WTC11 (cell line): ENCODE data around the gene FCHSD2. TPM values are rescaled to one million over a fixed set of nuclear protein-coding genes. Genes with fewer than 3 reads are reported as not detected.
"Not testable (repeated sequence)": the region's sequence is repeated elsewhere in the genome, so short reads cannot be mapped to it uniquely, and the experiment has no call there.

Experiments
- ATAC-seq: fragments of 200-7000 bp; cut with Tn5 transposase; 2 replicates; pipeline ENCODE4 v1.10.0; 2021; ENCODE audit warnings: mild to moderate bottlenecking, moderate library complexity
- CTCF ChIA-PET: fragments of 300-600 bp; sonication (Branson Sonifier 250); formaldehyde crosslinking; loops from one replicate; lab custom pipeline; 2021; ENCODE audit warnings: antibody characterized with exemption; lab: Charles Lee
- POLR2A ChIA-PET: fragments of 350-600 bp; sonication (Branson Sonifier 250); formaldehyde crosslinking; loops from one replicate; lab custom pipeline; 2021; ENCODE audit warnings: antibody characterized with exemption; lab: Charles Lee
- DNase-seq: peaks from one replicate; pipeline ENCODE4 v3.0.0; 2021; ENCODE audit warnings: low spot score
- H3K27ac Mint-ChIP-seq: 2 replicates; pipeline ENCODE4 v1.8.0; 2021; ENCODE audit warnings: mixed read lengths
- H3K27me3 Mint-ChIP-seq: 2 replicates; pipeline ENCODE4 v1.8.0; 2021; ENCODE audit warnings: low read depth, mild to moderate bottlenecking, moderate library complexity, mixed read lengths
- H3K36me3 Mint-ChIP-seq: 2 replicates; pipeline ENCODE4 v1.8.0; 2021; ENCODE audit warnings: mixed read lengths
- H3K4me1 Mint-ChIP-seq: 2 replicates; pipeline ENCODE4 v1.8.0; 2022; ENCODE audit warnings: mixed read lengths
- H3K4me3 Mint-ChIP-seq: 2 replicates; pipeline ENCODE4 v1.8.0; 2021; ENCODE audit warnings: mild to moderate bottlenecking, moderate library complexity, mixed read lengths
- H3K9me3 Mint-ChIP-seq: 2 replicates; pipeline ENCODE4 v1.8.0; 2021; ENCODE audit warnings: mixed read lengths
- ATF2 ChIP-seq: sonication (generic); formaldehyde crosslinking; IDR thresholded peaks from 2 replicates; pipeline ENCODE4 v1.8.1; 2022; ENCODE audit warnings: low read depth, missing genetic modification reagents, borderline replicate concordance
- ATF3 ChIP-seq: sonication (generic); formaldehyde crosslinking; conservative IDR thresholded peaks from 2 replicates; pipeline ENCODE4 v1.8.1; 2022; ENCODE audit warnings: mild to moderate bottlenecking, missing genetic modification reagents
- CDX4 ChIP-seq: fragments of 250-450 bp; sonication (Bioruptor Pico); IDR thresholded peaks from 2 replicates; pipeline ENCODE4 v1.9.0; 2021; ENCODE audit warnings: moderate library complexity, mild to moderate bottlenecking, inconsistent platforms, borderline replicate concordance
- EMX1 ChIP-seq: fragments of 250-450 bp; sonication (Bioruptor Pico); IDR thresholded peaks from 2 replicates; pipeline ENCODE4 v1.8.0; 2021; ENCODE audit warnings: mild to moderate bottlenecking
- ESRRA ChIP-seq: sonication (generic); formaldehyde crosslinking; IDR thresholded peaks from 2 replicates; pipeline ENCODE4 v1.8.1; 2022; ENCODE audit warnings: mild to moderate bottlenecking, missing genetic modification reagents, borderline replicate concordance
- HMGA2 ChIP-seq: fragments of 250-450 bp; sonication (Bioruptor Pico); IDR thresholded peaks from 2 replicates; pipeline ENCODE4 v1.4.0; 2021; ENCODE audit warnings: mild to moderate bottlenecking, moderate library complexity
- IRF2 ChIP-seq: sonication (generic); formaldehyde crosslinking; IDR thresholded peaks from 2 replicates; pipeline ENCODE4 v1.8.0; 2022; ENCODE audit warnings: low read depth, missing genetic modification reagents, borderline replicate concordance
- JUN ChIP-seq: sonication (generic); formaldehyde crosslinking; IDR thresholded peaks from 2 replicates; pipeline ENCODE4 v1.8.0; 2023; ENCODE audit warnings: mild to moderate bottlenecking, missing genetic modification reagents
- MXD4 ChIP-seq: fragments of 250-450 bp; sonication (Bioruptor Pico); IDR thresholded peaks from 2 replicates; pipeline ENCODE4 v1.8.0; 2021; ENCODE audit warnings: mild to moderate bottlenecking, moderate library complexity, borderline replicate concordance
- MYBL2 ChIP-seq: sonication (generic); formaldehyde crosslinking; IDR thresholded peaks from 2 replicates; pipeline ENCODE4 v1.8.1; 2023; ENCODE audit warnings: mild to moderate bottlenecking, moderate library complexity, missing genetic modification reagents
- STAT6 ChIP-seq: sonication (generic); formaldehyde crosslinking; conservative IDR thresholded peaks from 2 replicates; pipeline ENCODE4 v1.8.1; 2023; ENCODE audit warnings: mild to moderate bottlenecking, low read depth, missing genetic modification reagents, moderate library complexity
- TCF7 ChIP-seq: sonication (generic); formaldehyde crosslinking; IDR thresholded peaks from 2 replicates; pipeline ENCODE4 v1.8.0; 2022; ENCODE audit warnings: mild to moderate bottlenecking, low read depth, missing genetic modification reagents, moderate library complexity
- USF1 ChIP-seq: sonication (generic); formaldehyde crosslinking; IDR thresholded peaks from 2 replicates; pipeline ENCODE4 v1.8.0; 2022; ENCODE audit warnings: mild to moderate bottlenecking, missing genetic modification reagents
- ZNF121 ChIP-seq: sonication (generic); formaldehyde crosslinking; IDR thresholded peaks from 2 replicates; pipeline ENCODE4 v1.8.0; 2023; ENCODE audit warnings: missing genetic modification reagents
- ZNF219 ChIP-seq: sonication (generic); formaldehyde crosslinking; IDR thresholded peaks from 2 replicates; pipeline ENCODE4 v1.8.0; 2023; ENCODE audit warnings: missing genetic modification reagents, mild to moderate bottlenecking, borderline replicate concordance
- ZNF512 ChIP-seq: sonication (generic); formaldehyde crosslinking; IDR thresholded peaks from 2 replicates; pipeline ENCODE4 v1.8.1; 2022; ENCODE audit warnings: missing genetic modification reagents, borderline replicate concordance
- total RNA-seq: library from RNA; stranded (reverse); gene quantifications from 3 replicates; pipeline ENCODE4 v1.2.3, GENCODE V29; 2021

Gene FCHSD2
- total RNA-seq, 1 experiment from 2014 or later, result 10.1 TPM

GRCh38 chr11:72859126-72859525 is 283.0 kb downstream of the FCHSD2 start:
- ATAC-seq, result no peak
- H3K9me3 Mint-ChIP-seq, result peaks cover 4% of the 10 kb centered on the region; the same call in 1 of the 2 replicates
- no peaks in the 10 kb centered on the region for H3K27me3 Mint-ChIP-seq
- no peak for TF ChIP-seq ATF3 (CRISPR knock-in tag)
- no peaks in the 10 kb centered on the region for H3K36me3 Mint-ChIP-seq
- H3K4me1 Mint-ChIP-seq, result peaks cover 10% of the 10 kb centered on the region
- no peak overlapping the region for H3K4me3 Mint-ChIP-seq
- no peak for DNase-seq
- CTCF ChIA-PET, result interaction anchor here (0.6 to 1.2 kb wide), 2 partner anchors 283 to 316 kb away, joined by 3 read pairs; partner anchors contain the start of gene FCHSD2
- no peak overlapping the region for H3K27ac Mint-ChIP-seq
- POLR2A ChIA-PET, result no interaction called here

GRCh38 chr11:72858267-72858666 is 283.9 kb downstream of the FCHSD2 start:
- H3K36me3 Mint-ChIP-seq, H3K4me3 Mint-ChIP-seq, POLR2A ChIA-PET, DNase-seq, ATAC-seq, H3K27ac Mint-ChIP-seq, H3K9me3 Mint-ChIP-seq, H3K27me3 Mint-ChIP-seq: not testable (repeated sequence)
- peaks cover 10% of the 10 kb centered on the region for H3K4me1 Mint-ChIP-seq
- CTCF ChIA-PET, result interaction anchor here (1.2 kb wide), 2 partner anchors 284 kb away, joined by 3 read pairs; partner anchors contain the start of gene FCHSD2

- ChIA-PET POLR2A (no interaction called here), CTCF (interaction anchor here (0.7 to 1.2 kb wide), 2 partner anchors 138 to 286 kb away, joined by 3 read pairs; no protein-coding TSS in a partner anchor)
- Mint-ChIP-seq H3K27ac (no peak overlapping the region), H3K9me3 (peaks cover 4% of the 10 kb centered on the region; the same call in 1 of the 2 replicates), H3K36me3 (no peaks in the 10 kb centered on the region), H3K4me1 (0 out of 2 replicates have a peak, but pooled peaks cover 3% of the 10 kb centered on the region), H3K27me3 (no peaks in the 10 kb centered on the region), H3K4me3 (no peak overlapping the region)
- DNase-seq (no peak), ATAC-seq (no peak)
- no peak for TF ChIP-seq ZNF512 (CRISPR knock-in tag)
- TF ChIP-seq USF1 (CRISPR knock-in tag), result no peak
- TF ChIP-seq EMX1 (CRISPR knock-in tag), result no peak
- TF ChIP-seq ZNF121 (CRISPR knock-in tag), result no peak
- TF ChIP-seq ESRRA, result no peak
- TF ChIP-seq TCF7, result no peak
- no peak for TF ChIP-seq CDX4 (CRISPR knock-in tag)
- TF ChIP-seq STAT6 (CRISPR knock-in tag), result no peak
- TF ChIP-seq HMGA2 (CRISPR knock-in tag), result no peak
- TF ChIP-seq ZNF219 (CRISPR knock-in tag), result no peak
- TF ChIP-seq MXD4 (CRISPR knock-in tag), result no peak
- no peak for TF ChIP-seq JUN (CRISPR knock-in tag)
- TF ChIP-seq ATF2 (CRISPR knock-in tag), result no peak
- TF ChIP-seq MYBL2 (CRISPR knock-in tag), result no peak
- no peak for TF ChIP-seq IRF2
Observed at GRCh38 chr11:72856551-72857345, 285.4 kb downstream of the FCHSD2 start.
